Measurements from ENCODE around the gene ANKRD13C.
"Not testable (repeated sequence)": the region's sequence is repeated elsewhere in the genome, so short reads cannot be mapped to it uniquely, and the experiment has no call there.

Gene ANKRD13C

GRCh38 chr1:70358921-70359564, 4.5 kb upstream of the ANKRD13C start:
- DNase-seq: no peak

- no peak for DNase-seq
Measured at GRCh38 chr1:70355920-70356319, 1.4 kb upstream of the ANKRD13C start.

GRCh38 chr1:70355111-70355407, 537 bp upstream of the ANKRD13C start:
- DNase-seq: no peak

- DNase-seq: peak; percentile 57
Measured at GRCh38 chr1:70353601-70354331, 756 bp downstream of the ANKRD13C start.

- no peak for DNase-seq
Measured at GRCh38 chr1:70353044-70353443, 1.5 kb downstream of the ANKRD13C start.

GRCh38 chr1:70349799-70350198, 4.7 kb downstream of the ANKRD13C start:
- DNase-seq: not testable (repeated sequence)

GRCh38 chr1:70348399-70349165, 5.9 kb downstream of the ANKRD13C start:
- no peak for DNase-seq

GRCh38 chr1:70339644-70340043, 14.9 kb downstream of the ANKRD13C start:
- not testable (repeated sequence) for DNase-seq

- no peak for DNase-seq
Measured at GRCh38 chr1:70336050-70336449, 18.5 kb downstream of the ANKRD13C start.

GRCh38 chr1:70334436-70334835, 20.1 kb downstream of the ANKRD13C start:
- DNase-seq: no peak

GRCh38 chr1:70333245-70333644, 21.3 kb downstream of the ANKRD13C start:
- DNase-seq: no peak

GRCh38 chr1:70331962-70332361, 22.6 kb downstream of the ANKRD13C start:
- DNase-seq: no peak

GRCh38 chr1:70327306-70328076, 27.0 kb downstream of the ANKRD13C start:
- no peak for DNase-seq

- DNase-seq: no peak
Measured at GRCh38 chr1:70324683-70325082, 29.8 kb downstream of the ANKRD13C start.

- DNase-seq: no peak
Measured at GRCh38 chr1:70319750-70320149, 34.8 kb downstream of the ANKRD13C start.

- DNase-seq: no peak
Measured at GRCh38 chr1:70318191-70318590, 36.3 kb downstream of the ANKRD13C start.

GRCh38 chr1:70317087-70317486, 37.4 kb downstream of the ANKRD13C start:
- no peak for DNase-seq

- DNase-seq: no peak
Measured at GRCh38 chr1:70315782-70316181, 38.7 kb downstream of the ANKRD13C start.

GRCh38 chr1:70314706-70315304, 39.7 kb downstream of the ANKRD13C start:
- no peak for DNase-seq

GRCh38 chr1:70311369-70311768, 43.2 kb downstream of the ANKRD13C start:
- DNase-seq: no peak

- no peak for DNase-seq
Measured at GRCh38 chr1:70299472-70299871, 55.0 kb downstream of the ANKRD13C start.

- no peak for DNase-seq
Measured at GRCh38 chr1:70295749-70296148, 58.8 kb downstream of the ANKRD13C start.
